Astrocyte (in vitro differentiated cells and primary cell): ENCODE results near the gene PIGL.

Experiments
- EZH2 ChIP-seq: IDR thresholded peaks from 2 replicates; pipeline ENCODE4 v1.6.1; 2012; ENCODE audit warnings: mild to moderate bottlenecking, low read length, inconsistent platforms; ENCODE audit not compliant: insufficient read depth
- TF ChIP-seq, protein P1 (sequence below): IDR thresholded peaks from 2 replicates; pipeline ENCODE4 v1.5.1; 2011; ENCODE audit warnings: low read depth, mild to moderate bottlenecking, inconsistent platforms, low read length, moderate library complexity; ENCODE audit not compliant: insufficient read depth

DNA sequence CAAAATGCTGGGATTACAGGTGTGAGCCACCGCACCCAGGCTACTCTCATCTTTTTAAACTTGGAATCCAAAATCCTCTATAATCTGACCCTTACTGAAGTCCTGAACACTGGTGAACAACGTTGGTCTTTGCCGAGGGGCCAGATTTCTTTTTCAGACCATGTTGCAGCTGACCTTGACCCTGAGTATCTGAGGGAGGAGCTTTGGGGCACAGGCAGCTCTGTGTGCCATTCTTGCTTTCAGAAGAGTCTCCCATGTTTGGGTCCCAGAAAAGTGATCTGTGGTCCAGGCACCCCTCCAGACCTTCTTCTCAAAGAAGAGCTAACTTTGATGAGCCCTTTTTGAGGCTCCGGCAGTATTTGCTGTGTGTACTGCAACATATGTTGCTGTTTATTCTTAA, 85.8 kb downstream of the PIGL start:
- TF ChIP-seq, protein P1, sequence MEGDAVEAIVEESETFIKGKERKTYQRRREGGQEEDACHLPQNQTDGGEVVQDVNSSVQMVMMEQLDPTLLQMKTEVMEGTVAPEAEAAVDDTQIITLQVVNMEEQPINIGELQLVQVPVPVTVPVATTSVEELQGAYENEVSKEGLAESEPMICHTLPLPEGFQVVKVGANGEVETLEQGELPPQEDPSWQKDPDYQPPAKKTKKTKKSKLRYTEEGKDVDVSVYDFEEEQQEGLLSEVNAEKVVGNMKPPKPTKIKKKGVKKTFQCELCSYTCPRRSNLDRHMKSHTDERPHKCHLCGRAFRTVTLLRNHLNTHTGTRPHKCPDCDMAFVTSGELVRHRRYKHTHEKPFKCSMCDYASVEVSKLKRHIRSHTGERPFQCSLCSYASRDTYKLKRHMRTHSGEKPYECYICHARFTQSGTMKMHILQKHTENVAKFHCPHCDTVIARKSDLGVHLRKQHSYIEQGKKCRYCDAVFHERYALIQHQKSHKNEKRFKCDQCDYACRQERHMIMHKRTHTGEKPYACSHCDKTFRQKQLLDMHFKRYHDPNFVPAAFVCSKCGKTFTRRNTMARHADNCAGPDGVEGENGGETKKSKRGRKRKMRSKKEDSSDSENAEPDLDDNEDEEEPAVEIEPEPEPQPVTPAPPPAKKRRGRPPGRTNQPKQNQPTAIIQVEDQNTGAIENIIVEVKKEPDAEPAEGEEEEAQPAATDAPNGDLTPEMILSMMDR: no peak
- no peak for TF ChIP-seq EZH2
